ENCODE results near the gene FANCL.
"Not testable (repeated sequence)": the region's sequence is repeated elsewhere in the genome, so short reads cannot be mapped to it uniquely, and the experiment has no call there.

DNA sequence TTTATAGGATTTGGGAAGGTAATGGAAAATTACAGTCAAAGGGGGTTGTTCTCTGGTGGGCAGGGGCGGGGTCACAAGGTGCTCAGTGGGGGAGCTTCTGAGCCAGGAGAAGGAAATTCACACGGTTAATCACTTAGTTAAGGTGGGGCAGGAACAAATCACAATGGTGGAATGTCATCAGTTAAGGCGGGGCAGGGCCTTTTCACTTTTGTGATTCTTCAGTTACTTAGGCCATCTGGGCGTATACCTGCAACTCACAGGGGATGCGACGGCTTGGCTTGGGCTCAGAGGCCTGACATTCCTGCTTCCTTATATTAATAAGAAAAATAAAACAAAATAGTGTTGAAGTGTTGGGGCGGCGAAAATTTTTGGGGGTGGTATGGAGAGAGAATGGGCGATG lies 127.6 kb downstream of the FANCL start:
- TF ChIP-seq, protein P1, sequence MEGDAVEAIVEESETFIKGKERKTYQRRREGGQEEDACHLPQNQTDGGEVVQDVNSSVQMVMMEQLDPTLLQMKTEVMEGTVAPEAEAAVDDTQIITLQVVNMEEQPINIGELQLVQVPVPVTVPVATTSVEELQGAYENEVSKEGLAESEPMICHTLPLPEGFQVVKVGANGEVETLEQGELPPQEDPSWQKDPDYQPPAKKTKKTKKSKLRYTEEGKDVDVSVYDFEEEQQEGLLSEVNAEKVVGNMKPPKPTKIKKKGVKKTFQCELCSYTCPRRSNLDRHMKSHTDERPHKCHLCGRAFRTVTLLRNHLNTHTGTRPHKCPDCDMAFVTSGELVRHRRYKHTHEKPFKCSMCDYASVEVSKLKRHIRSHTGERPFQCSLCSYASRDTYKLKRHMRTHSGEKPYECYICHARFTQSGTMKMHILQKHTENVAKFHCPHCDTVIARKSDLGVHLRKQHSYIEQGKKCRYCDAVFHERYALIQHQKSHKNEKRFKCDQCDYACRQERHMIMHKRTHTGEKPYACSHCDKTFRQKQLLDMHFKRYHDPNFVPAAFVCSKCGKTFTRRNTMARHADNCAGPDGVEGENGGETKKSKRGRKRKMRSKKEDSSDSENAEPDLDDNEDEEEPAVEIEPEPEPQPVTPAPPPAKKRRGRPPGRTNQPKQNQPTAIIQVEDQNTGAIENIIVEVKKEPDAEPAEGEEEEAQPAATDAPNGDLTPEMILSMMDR (IDR thresholded peaks at IDR 0.05; ENCODE audit: low read length) = not testable (repeated sequence)
- TF ChIP-seq EZH2 (IDR thresholded peaks at IDR 0.05; ENCODE audit: borderline replicate concordance, low read length) = not testable (repeated sequence)
